ENCODE measurements around the gene KLHL22.
"Not testable (repeated sequence)": the region's sequence is repeated elsewhere in the genome, so short reads cannot be mapped to it uniquely, and the experiment has no call there.

Gene KLHL22

GRCh38 chr22:20490183-20490940 lies 5.2 kb downstream of the KLHL22 start:
- TF ChIP-seq POLR2A (IDR thresholded peaks at IDR 0.05; ENCODE audit: low read depth, low read length) (no peak), POLR2AphosphoS5 (IDR thresholded peaks at IDR 0.05; ENCODE audit: low read depth, low read length) (no peak), TAF1 (IDR thresholded peaks at IDR 0.05; ENCODE audit: borderline replicate concordance, low read depth, low read length) (no peak)
- DNase-seq (ENCODE audit: insufficient read length) (no peak), FAIRE-seq (no peak)

- TF ChIP-seq TAF1 (IDR thresholded peaks at IDR 0.05; ENCODE audit: borderline replicate concordance, low read depth, low read length) = no peak
- TF ChIP-seq POLR2A (IDR thresholded peaks at IDR 0.05; ENCODE audit: low read depth, low read length) = no peak
- FAIRE-seq (no peak), DNase-seq (ENCODE audit: insufficient read length) (no peak)
Observed at GRCh38 chr22:20488946-20489345, 6.6 kb downstream of the KLHL22 start.

GRCh38 chr22:20487715-20488114 lies 7.9 kb downstream of the KLHL22 start:
- no peak for TF ChIP-seq TAF1 (IDR thresholded peaks at IDR 0.05; ENCODE audit: borderline replicate concordance, low read depth, low read length)
- TF ChIP-seq POLR2A (IDR thresholded peaks at IDR 0.05; ENCODE audit: low read depth, low read length) = no peak
- no peak for TF ChIP-seq POLR2AphosphoS5 (IDR thresholded peaks at IDR 0.05; ENCODE audit: low read depth, low read length)
- FAIRE-seq (no peak), DNase-seq (ENCODE audit: insufficient read length) (no peak)

GRCh38 chr22:20486229-20486628 lies 9.4 kb downstream of the KLHL22 start:
- FAIRE-seq = no peak
- TF ChIP-seq POLR2A (IDR thresholded peaks at IDR 0.05; ENCODE audit: low read depth, low read length) (no peak), TAF1 (IDR thresholded peaks at IDR 0.05; ENCODE audit: borderline replicate concordance, low read depth, low read length) (no peak), POLR2AphosphoS5 (IDR thresholded peaks at IDR 0.05; ENCODE audit: low read depth, low read length) (no peak)
- no peak for DNase-seq (ENCODE audit: insufficient read length)

- TF ChIP-seq POLR2A (IDR thresholded peaks at IDR 0.05; ENCODE audit: low read depth, low read length) (no peak), TAF1 (IDR thresholded peaks at IDR 0.05; ENCODE audit: borderline replicate concordance, low read depth, low read length) (no peak)
- DNase-seq (ENCODE audit: insufficient read length) (no peak), FAIRE-seq (no peak)
Observed at GRCh38 chr22:20484948-20485683, 10.5 kb downstream of the KLHL22 start.

- TF ChIP-seq POLR2A (IDR thresholded peaks at IDR 0.05; ENCODE audit: low read depth, low read length) (no peak), POLR2AphosphoS5 (IDR thresholded peaks at IDR 0.05; ENCODE audit: low read depth, low read length) (no peak), TAF1 (IDR thresholded peaks at IDR 0.05; ENCODE audit: borderline replicate concordance, low read depth, low read length) (no peak)
- FAIRE-seq (no peak), DNase-seq (ENCODE audit: insufficient read length) (no peak)
Observed at GRCh38 chr22:20483771-20484170, 11.8 kb downstream of the KLHL22 start.

GRCh38 chr22:20483143-20483506 lies 12.5 kb downstream of the KLHL22 start:
- DNase-seq (ENCODE audit: insufficient read length); FAIRE-seq: not testable (repeated sequence)

- no peak for DNase-seq (ENCODE audit: insufficient read length)
- FAIRE-seq = no peak
- no peak for TF ChIP-seq POLR2A (IDR thresholded peaks at IDR 0.05; ENCODE audit: low read depth, low read length)
- TF ChIP-seq TAF1 (IDR thresholded peaks at IDR 0.05; ENCODE audit: borderline replicate concordance, low read depth, low read length) = no peak
- TF ChIP-seq POLR2AphosphoS5 (IDR thresholded peaks at IDR 0.05; ENCODE audit: low read depth, low read length) = no peak
Observed at GRCh38 chr22:20479612-20480196, 15.9 kb downstream of the KLHL22 start.

- not testable (repeated sequence) for DNase-seq (ENCODE audit: insufficient read length); FAIRE-seq
Observed at GRCh38 chr22:20478059-20478458, 17.5 kb downstream of the KLHL22 start.

- FAIRE-seq; DNase-seq (ENCODE audit: insufficient read length): not testable (repeated sequence)
Observed at GRCh38 chr22:20475569-20475968, 20.0 kb downstream of the KLHL22 start.

GRCh38 chr22:20475115-20475436 lies 20.5 kb downstream of the KLHL22 start:
- FAIRE-seq = no peak
- TF ChIP-seq POLR2A (IDR thresholded peaks at IDR 0.05; ENCODE audit: low read depth, low read length) (no peak), POLR2AphosphoS5 (IDR thresholded peaks at IDR 0.05; ENCODE audit: low read depth, low read length) (no peak), TAF1 (IDR thresholded peaks at IDR 0.05; ENCODE audit: borderline replicate concordance, low read depth, low read length) (no peak)
- DNase-seq (ENCODE audit: insufficient read length) = no peak

- no peak for DNase-seq (ENCODE audit: insufficient read length)
- FAIRE-seq = no peak
- TF ChIP-seq TAF1 (IDR thresholded peaks at IDR 0.05; ENCODE audit: borderline replicate concordance, low read depth, low read length) (no peak), POLR2AphosphoS5 (IDR thresholded peaks at IDR 0.05; ENCODE audit: low read depth, low read length) (no peak), POLR2A (IDR thresholded peaks at IDR 0.05; ENCODE audit: low read depth, low read length) (no peak)
Observed at GRCh38 chr22:20472629-20473442, 22.8 kb downstream of the KLHL22 start.

Measured in GM12892 (cell line).